Smooth muscle cell of the brain vasculature (primary cell): ENCODE data around the gene MSTO1.
"Not testable (repeated sequence)": the region's sequence is repeated elsewhere in the genome, so short reads cannot be mapped to it uniquely, and the experiment has no call there.

ENCODE experiments used
- DNase-seq: peaks from one replicate; pipeline ENCODE4 v3.0.0-alpha.2; 2012; ENCODE audit warnings: low read depth, low spot score

The MSTO1 gene

DNA sequence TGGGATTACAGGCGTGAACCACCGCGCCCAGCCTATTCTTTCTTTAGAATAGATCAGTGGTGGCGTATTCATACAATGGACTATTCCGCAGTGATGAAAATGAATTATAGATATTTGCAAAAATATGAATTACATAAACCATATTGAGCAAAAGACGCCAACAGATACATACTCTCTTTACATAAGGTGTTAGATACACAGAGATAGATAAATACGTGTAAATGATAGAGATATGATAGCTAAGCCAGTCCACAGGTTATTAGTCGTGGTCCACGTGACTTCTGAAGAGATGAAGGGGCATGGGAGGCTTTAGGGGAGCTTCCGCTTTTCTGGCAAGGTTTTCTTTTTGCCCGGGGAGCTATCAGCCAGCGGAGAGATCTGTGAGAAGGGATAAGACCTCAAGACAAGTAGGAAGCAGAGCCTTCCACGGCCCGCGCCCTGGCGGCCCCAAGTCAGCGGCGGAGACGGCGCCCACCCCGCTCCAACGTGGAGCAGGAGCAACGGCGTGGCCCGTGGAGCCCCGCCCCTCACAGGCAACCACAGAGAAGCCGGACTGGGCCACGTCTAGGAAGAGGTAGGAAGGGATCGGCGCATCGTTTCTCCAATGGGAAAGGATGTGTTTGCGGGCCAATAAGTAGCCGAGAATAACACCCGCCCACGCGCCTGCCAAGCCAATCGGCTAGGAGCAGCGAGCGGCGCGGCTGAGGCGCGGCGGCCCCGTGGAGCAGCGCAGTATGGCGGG is at the start of gene MSTO1:
MSTO1 (plus strand) TSS at position 704 of the 742 bp plus-strand sequence; CDS start at position 735, 31 bp downstream.
- peak; percentile 89 for DNase-seq

DNA sequence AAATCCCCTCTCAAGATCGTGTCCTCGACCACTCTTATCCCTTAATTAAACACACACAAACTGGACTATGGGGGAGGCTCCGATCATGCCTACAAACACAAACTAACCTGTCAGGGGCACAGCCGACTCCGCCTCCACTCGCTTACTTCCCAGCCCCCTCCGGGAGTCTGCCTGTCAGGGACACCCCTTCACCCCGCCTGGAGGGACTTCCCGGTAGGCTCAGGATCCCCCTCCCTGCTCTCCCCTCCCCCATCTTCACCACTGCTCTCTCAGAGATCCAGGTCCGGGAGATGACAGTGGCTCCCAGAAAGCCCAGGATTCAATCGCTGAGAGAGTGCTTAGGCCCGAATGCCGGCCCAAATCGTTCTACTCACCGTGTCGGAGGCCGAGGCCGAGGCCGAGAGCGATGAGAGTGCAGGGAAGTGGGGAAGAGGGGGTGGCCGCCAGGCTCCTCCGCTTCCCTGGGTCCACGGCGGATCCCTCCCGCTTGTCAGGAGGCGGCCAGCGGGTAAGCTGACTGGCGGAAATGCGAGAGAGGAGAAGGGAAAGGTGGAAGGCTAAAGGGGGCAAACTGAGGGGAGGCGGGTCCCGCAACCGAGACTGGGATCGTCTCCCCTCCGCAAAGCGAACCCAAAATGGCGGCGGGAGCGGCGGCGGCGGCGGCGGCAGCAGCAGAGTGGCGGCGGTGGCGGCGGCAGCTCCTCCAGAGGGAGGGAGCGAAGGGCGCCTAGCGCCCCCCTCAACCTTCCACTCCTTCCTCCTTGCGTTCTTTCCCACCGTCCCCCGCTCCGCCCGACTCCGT is 48.0 kb upstream of the MSTO1 start:
- DNase-seq = not testable (repeated sequence)

DNA sequence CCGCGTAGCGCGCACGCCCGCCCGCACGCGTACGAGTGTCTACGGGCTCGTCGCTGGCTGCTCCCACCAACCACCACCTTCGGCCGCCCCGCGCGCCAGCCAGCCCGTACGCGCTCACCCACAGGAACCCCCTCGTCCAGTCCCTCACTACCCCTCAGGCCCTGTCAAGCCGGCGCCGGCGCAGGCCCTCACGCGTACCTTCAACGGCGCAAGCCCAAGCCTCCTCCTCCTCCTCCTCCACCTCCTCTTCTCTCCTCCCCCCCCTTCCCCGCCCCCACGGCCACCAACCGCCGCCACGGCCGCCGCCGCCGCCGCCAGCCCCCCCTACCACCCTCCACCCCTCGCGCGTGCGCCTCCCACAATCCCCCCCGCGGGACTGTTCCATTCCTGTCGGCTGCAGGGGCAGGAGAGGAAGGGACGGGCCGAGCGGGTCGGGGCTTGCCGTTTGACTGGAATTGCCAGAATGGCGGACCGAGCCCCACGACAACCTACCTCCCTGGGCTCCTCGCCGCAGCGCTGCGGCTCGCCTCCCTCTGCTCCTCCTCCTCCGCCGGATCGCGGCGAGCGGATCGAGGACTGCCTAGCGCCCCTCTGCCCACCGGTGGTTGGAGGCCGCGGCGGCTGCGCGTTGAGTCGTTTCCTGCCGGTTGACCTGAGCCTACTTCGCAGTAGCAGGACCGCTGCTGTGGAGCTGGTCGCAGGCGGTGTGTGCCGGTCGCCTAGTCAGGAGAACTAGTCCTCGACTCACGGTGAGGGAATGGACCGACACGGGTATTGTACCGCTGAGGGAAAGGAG is 47.2 kb upstream of the MSTO1 start, which contains the start of gene ASH1L:
ASH1L (minus strand) TSS at position 223 of the 796 bp plus-strand sequence. CDS start 41,284 bp downstream, outside the sequence.
- DNase-seq = peak; percentile 81

DNA sequence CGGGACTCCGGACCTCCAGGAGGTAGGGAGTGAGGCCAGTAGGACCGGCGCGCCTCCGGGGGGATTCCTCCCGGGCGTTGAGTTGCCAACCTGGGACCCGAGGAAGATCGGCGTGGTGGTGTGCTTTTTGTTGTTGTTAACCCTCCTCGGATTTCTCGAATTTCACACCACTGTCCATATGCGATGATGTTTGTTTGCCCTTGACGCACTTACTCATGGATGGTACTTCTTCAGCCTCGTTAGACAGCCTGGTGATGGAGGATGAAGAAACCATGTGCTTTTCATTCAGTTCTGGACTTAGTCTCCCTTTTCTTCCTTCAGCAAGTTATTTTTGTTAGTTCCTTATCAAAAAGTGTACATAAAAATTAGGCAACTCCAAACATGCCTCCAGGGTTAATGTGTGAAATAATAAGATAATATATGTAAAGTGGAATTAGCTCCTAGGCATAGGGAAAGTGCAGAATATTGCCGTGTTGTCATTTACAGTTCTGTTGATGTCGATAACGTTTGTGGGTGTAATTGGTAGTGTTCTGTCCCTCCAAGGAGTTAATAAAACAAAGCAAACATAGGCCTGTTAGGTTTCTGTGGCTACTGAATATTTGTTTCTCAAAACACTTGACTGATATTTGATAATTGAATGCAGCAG is 46.5 kb upstream of the MSTO1 start:
- not testable (repeated sequence) for DNase-seq

DNA sequence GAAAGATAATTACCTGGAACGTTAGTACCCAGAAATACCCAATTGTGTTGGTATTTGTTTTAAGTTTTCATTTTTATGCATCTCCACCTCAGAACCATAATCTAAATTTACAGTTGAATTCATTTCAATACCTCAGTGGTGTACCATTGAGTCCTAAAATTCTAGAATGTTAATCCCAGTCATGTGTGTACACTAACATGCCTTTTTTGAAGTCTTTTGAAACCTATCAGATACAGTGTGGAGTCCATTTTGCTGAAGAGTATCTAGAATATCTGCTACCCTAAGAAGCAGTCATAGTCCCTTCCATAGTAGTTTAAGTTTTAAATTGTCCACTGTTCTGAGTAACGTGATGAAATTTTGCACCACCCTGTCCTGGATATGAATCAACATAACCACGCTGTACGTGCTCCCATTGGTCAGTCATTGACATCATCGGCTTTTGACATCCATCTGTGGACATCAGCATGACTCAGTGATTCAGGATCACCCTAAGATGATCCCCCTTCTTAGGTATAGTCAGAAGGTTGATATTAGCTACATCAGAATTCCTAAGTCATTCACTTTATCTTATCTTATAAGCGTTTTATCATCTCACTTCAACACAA is 39.9 kb upstream of the MSTO1 start:
- no peak for DNase-seq

DNA sequence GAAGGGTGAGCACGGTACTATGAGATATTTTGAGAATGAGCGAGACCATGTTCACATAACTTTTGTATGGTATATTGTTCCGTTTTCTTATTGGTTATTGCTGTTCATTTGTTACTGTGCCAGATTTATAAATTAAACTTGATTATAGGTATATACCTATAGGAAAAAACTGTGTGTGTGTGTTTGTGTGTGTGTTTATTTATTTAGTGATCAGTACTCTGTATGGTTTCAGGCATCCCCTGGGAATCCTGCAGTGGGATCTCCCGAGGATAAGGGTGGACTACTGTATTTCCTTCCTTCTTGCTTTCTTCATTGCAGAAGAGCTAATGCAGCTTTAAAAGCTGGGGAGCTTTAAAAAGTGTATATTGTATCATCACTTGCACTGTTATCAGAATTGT is 39.4 kb upstream of the MSTO1 start:
- DNase-seq = no peak

DNA sequence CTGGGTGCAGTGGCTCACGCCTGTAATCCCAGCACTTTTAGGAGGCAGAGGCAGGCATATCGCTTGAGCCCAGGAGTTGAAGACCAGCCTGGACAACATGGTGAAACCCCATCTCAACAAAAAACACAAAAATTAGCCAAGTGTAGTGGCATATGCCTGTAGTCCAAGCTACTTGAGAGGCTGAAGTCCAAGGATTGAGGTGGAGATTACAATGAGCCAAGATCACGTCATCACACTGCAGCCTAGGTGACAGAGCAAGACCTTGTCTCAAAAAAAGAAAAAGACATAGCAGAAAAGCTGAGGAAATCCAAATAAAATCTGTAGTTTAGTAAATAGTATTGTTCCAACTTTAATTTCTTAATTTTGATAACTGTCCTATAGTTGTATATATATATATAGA is 35.9 kb upstream of the MSTO1 start:
- no peak for DNase-seq

DNA sequence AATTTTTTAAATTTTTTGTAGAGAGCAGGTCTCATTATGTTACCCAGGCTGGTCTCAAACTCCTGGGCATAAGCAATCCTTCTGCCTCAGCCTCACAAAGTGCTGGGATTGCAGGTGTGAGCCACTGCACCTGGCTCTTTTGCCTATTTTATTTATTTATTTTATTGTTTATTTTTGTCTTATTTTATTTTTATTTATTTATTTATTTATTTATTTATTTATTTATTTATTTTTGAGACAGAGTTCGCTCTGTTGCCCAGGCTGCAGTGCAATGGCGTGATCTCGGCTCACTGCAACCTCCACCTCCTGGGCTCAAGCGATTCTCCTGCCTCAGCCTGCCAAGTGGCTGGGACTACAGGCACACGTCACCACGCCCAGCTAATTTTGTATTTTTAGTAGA is 34.4 kb upstream of the MSTO1 start:
- not testable (repeated sequence) for DNase-seq

DNA sequence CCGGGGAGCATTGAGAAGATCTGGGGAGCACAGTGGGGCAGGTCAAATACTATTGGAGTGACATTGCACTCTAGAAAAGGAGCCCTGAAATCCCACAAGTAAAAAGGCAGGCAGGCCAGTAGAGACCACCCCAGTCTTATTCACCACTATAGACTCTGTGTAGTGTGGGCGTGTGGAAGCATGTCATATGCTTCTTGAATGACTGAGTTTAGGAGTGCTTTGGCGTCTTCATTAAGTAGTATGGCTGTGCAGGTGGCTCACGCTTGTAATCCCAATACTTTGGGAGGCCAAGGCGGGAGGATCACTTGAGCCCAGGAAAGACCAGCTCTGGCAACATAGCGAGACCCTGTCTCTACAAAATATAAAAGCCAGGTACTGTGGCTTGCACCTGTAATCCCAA is 26.2 kb upstream of the MSTO1 start:
- DNase-seq = not testable (repeated sequence)

DNA sequence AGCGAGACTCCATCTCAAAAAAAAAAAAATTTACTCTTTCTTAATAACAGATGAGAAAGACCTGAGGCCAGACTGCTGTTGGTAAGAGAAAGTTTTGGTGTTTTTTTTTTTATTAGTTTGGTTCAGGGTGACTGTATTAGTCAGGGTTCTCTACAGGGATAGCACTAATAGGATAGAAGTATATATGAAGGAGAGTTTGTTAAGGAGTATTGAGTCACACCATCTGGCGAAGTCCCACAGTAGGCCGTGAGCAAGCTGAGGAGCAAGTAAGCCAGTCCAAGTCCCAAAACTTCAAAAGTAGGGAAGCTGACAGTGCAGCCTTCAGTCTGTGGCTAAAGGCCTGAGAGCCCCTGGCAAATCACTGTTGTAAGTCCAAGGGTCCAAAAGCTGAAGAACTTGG is 20.7 kb upstream of the MSTO1 start:
- DNase-seq = not testable (repeated sequence)

DNA sequence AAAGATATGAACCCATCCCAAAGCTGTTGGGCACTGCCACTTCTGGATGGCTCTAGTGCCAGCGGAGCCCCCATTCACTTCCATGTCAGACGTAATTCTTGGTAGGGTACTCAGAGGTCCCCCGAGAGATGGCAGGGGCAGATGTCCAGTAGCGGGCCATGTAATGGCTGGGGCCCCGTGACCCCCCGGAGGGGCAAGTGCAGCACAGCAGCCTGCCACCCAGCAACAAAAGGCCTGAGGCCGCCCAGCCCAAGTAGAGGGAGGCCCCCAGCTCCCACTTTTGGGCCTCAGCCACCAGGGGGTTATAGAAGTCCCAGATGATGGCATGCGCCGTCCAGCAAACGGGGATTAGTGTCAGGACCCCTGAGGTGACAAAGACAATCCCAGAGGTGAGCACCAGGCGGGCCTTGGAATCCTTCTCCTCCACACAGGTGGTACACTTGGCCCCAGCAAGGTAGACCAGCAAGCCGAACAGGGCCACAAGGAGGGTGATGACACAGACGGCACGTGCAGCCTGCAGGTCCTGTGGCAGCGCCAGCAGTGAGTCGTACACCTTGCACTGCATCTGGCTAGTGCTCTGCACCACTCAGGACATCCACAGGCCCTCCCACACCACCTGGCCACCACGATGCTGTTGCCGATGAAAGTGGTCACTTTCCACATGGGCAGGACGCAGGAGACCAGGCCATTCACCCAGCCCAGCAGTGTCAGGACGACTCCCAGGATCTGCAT is 19.3 kb upstream of the MSTO1 start:
- not testable (repeated sequence) for DNase-seq

DNA sequence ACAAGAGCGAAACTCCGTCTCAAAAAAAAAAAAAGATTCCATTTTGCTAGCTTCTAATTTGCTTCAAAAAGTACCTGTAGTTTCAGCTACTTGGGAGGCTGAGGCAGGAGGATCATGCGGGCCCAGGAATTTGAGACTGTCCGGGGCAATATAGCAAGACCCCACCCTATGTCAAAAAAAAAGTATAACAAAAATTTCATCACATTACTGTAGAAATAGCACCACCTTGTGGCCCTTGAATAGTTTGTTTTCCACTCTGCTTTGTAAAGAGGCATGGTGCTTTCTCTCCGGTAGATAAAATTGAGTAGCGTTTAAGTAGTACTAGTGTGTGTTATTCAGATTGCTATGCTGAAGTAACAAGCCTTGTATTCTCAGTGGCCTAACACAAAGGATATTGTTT is 18.2 kb upstream of the MSTO1 start:
- DNase-seq = peak; percentile 23

DNA sequence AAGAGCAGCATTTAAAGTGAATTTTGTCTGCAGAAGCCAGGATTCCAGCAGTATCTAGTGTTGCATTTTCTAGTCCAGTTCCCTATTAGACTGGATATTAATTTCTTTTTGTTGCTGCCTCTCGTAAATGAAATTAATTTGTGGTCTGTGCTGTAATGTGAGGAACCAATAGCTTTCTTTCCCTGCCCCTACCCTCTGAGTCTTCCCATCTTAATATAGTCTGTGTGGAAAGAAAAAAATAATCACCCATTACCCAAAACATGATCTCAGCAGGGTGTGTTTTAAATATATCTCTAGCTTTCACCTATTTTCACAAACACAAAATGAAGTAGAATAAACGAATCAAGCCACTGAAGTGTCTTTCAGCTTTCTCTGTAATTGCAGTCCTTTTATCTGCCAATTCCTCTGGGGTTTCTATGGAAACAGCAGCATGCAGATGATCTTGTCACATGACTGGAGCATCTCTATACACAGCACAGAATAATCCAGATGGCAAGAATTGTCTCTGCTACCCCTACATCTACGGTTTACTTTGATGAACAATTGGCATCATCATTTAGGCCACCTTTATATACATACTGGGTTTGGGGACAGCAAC is 14.0 kb upstream of the MSTO1 start:
- not testable (repeated sequence) for DNase-seq

DNA sequence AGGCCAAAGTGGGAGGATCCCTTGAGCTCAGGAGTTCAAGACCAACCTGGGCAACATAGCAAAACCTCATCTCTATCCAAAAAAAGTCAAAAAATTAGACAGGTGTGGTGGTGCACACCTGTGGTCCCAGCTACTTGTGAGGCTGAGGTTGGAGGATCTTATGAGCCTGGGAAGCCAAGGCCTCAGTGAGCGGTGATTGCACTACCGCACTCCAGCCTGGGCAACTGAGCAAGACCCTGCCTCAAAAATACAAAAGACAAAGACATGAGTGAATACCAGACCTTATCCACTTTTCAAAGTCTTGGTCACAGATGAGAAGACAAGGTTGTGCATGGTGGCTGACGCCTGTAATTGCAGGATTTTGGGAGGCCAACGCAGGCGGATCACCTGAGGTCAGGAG is 13.2 kb upstream of the MSTO1 start:
- DNase-seq = no peak

DNA sequence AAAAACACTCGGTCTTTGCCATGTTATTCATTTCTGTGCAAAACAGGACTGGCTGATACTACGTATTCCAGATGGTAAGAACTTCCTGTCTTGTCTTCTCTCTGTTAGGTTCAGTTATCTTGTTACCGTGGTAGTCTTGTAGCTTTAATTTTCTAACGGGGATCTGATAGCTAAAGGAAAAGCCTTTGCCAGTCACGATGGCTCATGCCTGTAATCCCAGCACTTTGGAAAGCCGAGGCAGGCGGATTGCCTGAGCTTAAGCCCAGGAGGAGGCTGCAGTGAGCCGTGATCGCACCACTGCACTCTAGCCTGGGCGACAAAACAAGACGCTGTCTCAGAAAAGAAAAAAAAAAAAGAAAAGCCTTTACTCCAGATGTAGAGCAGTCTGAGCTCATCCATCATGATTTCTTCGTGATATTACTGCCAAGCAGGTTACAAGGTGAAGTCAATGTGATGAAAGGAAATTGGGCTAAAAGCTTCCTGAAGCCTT is 11.1 kb upstream of the MSTO1 start:
- peak; percentile 13 for DNase-seq

DNA sequence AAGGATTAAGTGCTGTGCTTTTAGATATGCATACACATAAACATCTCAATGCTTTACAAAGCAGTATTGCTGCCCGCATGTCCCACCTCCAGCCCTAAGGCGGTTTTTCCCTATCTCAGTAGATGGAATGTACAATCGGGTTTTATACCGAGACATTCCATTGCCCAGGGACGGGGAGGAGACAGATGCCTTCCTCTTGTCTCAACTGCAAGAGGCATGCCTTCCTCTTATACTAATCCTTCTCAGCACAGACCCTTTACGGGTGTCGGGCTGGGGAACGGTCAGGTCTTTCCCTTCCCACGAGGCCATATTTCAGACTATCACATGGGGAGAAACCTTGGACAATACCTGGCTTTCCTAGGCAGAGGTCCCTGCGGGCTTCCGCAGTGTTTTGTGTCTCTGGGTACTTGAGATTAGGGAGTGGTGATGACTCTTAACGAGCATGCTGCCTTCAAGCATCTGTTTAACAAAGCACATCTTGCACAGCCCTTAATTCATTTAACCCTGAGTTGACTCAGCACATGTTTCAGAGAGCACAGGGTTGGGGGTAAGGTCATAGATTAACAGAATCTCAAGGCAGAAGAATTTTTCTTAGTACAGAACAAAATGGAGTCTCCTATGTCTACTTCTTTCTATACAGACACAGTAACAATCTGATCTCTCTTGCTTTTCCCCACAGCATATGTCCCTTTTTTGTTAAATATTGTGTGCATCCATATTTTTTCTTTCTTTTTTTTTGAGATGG is 10.0 kb upstream of the MSTO1 start:
- not testable (repeated sequence) for DNase-seq

DNA sequence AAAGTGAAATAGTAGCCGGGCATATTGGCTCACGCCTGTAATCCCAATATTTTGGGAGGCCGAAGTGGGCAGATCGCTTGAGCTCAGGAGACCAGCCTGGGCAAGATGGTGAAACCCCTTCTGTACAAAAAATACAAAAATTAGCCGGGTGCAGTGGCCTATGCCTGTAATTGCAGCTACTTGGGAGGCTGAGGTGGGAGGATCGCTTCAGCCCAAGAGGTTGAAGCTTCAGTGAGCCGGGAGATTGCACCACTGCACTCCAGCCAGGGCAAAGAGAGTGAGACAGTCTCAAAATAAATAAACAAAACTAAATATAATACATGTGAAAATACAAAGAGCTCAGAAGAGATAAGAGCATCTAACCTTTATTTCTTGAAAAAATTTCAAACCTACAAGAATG is 2.3 kb upstream of the MSTO1 start:
- DNase-seq = no peak

DNA sequence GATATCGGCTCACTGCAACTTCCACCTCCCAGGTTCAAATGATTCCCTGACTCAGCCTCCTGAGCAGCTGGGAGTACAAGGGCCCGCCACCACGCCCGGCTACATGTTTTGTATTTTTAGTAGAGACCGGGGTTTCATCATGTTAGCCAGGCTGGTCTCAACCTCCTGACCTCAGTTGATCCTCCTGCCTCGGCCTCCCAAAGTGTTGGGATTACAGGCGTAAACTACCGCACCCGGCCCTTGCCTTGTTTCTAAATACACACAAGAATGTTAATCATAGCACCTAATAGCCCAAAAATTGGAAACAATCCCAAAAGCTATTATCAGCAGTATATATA is 1.2 kb upstream of the MSTO1 start:
- no peak for DNase-seq

DNA sequence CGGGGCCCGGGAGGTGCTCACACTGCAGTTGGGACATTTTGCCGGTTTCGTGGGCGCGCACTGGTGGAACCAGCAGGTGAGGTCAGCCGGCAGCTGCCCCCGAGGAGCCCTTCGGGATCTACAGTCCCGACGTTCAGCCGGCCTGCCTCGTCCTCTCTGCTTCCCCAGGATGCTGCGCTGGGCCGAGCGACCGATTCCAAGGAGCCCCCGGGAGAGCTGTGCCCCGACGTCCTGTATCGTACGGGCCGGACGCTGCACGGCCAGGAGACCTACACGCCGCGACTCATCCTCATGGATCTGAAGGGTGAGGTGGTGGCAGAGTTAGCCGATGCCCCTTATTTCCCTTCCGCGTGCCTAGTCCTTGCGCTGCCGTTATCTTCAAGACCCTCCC is 234 bp downstream of the MSTO1 start:
- not testable (repeated sequence) for DNase-seq
